ENCODE data around the gene DHX16.

Gene DHX16

DNA sequence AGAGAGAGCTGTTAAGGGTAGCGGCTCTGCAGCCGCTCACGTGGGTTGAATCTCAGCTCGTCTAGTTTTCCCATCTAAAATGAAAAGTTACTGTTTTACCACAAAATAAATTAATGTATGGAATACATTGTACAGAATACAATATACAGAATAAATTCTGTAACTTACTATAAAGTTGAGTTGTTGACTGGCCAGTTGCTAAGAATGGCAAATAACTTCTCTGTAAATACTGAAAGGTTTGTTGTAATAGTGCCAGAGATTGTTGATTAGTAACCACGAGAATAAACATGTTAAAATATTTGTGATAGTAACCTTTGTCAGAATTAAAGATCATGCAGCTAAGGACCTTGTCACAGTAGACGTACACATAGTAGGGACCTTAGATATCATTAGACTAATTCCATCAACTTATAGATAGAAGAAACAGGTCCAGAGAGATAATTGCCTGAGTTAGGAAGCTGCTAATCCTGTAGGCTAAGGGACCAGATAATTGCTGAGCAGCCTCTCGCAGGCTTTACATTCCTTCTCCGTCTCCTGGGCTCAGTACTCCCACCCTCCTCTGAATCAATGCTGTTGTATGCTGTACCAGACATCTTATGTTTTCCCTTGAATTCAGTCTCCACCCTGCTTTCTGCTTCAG, 18.5 kb upstream of the DHX16 start:
- no peak for DNase-seq

DNA sequence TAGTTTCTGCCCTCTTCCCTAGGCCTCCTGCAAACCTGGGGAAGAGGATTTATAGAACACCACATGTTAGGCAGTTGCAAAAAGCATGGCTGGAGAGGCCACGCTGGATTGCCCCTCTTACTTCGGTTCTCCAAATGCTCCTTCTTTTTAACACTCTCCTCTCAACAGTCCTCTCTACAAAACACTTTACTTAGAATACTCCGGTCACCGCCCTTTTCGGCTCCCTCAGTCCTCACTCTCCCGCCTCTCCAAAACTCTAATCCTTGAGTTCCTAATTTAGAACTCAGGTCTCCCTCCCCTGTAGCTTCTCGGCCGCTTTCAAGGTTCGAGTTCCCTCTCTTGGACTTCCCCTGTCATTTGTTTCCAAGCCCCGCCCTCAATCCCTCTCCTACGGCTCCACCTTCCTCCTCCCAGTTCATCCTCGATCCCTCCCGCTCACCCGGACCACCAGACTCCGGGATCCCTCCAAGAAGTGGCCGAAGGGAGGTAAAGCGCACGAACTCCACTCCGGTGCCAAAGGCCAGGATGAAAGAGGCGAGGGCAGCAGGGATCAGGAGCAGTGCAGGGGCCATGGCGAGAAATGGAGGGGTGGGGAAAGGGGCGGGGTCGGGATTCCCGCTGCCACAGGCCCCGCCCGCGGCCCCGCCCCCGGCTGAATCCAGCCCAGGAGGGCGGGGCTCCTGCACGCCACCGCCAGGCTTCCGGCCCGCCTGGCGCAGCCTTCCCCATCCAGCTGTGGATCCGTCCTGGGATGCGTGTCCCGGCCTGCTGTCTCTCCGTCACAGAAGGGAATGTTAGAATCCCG, 17.8 kb upstream of the DHX16 start, which contains the start of gene NRM:
Gene NRM, minus strand, starts transcription at position 582 of the 805 bp plus-strand sequence. Its CDS starts 10 bp downstream, at position 572.
- peak; percentile 52 for DNase-seq

DNA sequence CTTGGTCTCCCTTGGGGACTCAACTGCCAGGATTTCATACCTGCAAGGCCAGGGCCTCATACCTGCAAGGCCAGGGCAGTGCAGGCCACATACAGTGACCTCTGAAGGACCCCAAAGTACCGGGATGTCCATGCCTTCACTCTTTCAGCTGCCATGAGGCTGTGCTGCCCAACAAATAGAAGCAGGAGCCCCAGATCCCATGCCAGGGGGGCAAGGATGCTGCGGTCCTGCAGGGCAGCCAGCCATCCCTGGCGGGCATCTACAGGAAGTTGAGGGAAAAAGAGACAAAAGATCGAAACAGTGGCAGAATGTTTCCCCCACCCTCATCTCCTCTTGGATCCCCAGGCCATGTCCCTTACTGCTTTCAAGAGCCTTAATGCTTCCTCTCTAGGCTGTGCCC, 17.2 kb upstream of the DHX16 start:
- no peak for DNase-seq

DNA sequence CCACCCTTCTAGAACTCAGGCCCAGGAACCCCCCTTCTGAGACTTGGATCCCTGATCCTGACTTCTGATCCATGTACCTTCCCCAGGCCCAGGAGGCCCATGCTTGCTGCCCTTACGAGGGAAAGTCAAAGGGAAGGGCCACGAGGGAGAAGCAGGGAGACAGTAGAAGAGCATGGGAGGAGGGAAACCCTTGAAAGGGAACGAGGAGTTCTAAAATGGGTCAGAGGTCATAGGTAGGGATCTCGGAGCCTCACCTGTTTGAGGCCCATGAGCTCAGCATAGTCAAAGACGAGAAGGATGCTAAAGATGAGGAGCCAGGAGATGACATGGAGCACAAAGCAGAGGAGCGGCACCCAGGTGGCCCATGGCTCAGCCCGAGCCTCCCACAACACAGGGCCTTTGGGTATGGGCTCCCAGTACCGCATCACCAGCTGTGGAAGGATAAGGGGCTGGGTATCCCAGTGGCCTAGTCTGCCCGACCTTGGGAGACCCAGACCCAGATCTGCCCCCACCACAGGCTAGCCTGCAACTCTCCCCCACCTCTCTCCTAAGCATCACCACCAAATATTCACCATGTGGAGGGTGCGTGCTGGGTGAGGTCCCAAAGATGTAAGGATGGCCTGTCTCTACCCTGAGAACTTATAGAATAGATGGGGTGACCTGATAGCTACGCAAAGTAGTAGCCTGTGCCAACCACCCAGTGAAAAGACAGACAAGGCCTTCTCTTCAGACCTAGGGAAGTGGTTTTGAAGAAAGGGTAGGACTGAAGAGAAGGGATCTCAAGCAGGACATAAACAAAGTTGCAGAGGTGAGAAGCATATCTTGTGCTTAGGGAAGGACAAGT, 16.4 kb upstream of the DHX16 start:
- no peak for DNase-seq

DNA sequence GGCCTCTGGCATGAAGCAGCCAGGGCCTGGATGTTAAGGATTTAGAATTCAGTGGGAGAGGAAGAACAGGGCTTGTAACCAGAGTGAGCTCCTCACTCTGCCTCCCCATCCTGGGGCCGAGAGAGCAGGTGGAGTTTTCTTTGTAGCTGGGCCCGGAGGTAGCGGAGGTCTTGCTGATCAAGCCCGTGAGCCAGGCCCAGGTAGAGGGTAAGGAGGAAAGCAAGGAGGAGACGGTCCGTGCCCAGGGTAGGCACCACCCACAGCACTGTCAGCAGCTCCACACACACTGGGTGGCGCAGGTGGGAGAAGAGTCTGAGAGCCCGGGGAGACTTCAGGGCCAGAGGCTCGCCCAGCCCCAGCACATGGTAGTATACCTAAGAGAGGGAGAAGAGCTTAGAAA, 15.8 kb upstream of the DHX16 start:
- DNase-seq = no peak

DNA sequence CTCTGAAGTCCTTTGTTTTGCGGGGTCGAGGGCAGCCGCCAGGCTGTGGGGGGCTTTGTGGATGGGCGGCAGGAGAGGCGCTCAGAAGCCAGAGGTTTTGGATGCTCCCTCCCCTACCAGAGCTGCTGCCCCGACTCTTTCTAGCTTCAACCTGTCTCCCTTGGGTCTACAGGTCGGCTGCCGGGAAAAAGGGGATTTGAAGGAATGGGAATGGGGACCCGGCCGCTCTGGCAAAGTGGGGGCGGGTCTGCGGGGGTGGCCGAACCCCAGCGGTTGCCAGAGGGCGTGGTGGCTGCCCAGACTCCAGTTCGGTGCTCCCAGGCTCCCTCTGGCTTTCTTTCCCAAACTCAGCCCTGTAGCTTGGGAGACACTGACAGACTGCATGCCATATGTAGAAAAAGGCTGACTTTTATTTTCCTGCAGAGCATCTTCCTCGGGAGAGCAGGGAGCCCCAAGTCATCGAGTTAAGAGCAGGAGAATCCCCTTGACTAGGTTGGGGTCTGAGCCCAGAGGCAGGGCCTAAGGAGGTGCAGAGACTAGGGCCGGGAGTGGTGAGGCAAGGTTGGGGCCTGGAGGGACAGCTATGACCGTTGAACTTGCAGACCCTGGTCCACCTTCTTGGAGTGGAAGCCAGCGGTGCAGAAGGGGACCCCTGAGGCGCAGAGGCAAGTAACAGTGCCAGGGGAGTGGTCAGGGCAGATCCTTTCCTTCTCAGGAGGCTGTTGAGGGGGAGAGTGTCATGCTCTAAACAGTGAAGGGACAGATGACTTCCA, 15.0 kb upstream of the DHX16 start:
- no peak for DNase-seq

DNA sequence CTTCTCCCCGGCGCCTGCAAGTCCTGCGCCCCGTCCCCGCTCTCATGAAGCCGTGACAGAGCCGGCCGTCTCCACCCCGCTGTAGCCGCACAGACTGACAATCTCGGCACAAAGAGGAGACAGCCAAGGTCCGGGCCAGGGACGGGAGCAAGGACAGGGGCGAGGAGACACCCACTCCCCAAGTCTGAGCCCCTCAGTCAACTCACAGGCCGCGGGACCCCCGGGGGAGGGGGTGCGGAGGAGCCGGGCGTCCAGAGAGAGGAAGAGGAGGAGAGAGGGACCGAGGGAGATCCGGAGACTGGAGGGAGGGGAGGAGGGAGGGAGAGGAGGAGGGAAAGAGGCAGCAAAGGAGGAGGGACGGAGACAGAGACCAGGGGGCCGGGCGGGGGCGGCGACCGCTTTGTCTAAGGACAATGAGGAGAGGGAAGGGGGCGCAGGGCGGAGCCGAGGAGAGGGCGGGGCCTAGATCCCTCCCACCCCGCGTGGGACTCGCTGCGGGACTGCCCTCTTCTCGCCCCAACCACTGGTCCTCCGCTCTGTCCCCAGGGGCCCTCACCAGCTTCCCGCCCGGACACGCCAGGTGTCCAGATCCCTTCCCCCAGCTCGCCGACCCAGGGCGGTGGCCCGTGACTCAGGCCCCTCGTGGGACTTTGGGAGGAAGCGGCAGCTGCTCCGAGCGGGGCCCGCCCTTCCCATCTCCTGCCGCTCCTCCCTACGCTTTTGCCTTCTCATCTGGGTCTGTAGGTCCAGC, 14.3 kb upstream of the DHX16 start:
- DNase-seq = peak; percentile 63

DNA sequence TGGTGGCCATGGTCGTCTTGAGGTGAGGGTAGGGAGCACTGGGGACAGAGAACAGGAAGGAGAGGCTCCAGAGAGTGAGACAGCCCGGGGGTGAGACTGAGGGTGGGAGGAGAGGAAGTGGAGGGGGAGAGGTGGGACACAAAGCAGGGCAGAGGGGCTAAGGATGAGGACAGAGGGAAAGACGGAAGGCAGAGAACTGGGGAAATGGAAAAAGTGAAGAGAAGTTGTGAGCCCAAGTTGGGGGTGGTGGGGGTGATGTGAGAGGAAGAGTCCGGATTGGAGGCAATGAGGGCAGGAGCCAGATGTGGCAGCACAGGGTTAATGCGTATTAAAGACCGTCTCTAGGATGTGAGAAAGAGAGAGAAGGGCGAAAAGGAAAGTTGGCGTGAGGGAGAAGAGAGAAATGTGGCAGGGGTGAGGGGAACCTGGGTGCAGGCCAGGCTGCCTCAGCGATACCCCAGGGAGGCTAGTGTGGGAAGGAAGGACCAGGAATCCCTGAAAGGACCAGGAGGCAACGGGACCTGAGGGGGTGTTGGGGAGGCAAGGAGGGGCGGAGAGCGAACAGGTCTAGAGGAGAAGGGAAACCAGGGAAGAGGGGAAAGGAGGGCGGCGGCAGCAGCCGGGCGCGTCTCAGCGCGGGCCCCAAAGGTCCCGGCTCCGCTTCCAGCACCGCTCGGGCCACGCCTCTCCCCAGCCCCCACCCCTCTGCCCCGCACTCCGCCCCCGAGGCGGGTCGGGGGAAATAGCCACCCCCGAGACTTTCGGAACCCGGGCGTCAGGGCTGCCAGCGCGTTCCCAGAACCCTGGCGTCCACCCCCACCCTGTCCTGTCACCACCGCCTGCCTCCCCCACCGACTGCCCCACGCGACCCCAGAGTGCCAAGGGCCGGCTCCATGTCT, 13.5 kb upstream of the DHX16 start, which contains the start of gene PPP1R18:
Gene PPP1R18, minus strand, starts transcription at position 637 of the 899 bp plus-strand sequence. Its CDS starts 627 bp downstream, at position 10.
- DNase-seq = peak; percentile 77

GRCh38 chr6:30685157-30686008, 12.6 kb upstream of the DHX16 start:
- peak; percentile 11 for DNase-seq

GRCh38 chr6:30684386-30685156, 11.8 kb upstream of the DHX16 start:
- peak; percentile 55 for DNase-seq

GRCh38 chr6:30683980-30684338, 11.2 kb upstream of the DHX16 start:
- no peak for DNase-seq

DNA sequence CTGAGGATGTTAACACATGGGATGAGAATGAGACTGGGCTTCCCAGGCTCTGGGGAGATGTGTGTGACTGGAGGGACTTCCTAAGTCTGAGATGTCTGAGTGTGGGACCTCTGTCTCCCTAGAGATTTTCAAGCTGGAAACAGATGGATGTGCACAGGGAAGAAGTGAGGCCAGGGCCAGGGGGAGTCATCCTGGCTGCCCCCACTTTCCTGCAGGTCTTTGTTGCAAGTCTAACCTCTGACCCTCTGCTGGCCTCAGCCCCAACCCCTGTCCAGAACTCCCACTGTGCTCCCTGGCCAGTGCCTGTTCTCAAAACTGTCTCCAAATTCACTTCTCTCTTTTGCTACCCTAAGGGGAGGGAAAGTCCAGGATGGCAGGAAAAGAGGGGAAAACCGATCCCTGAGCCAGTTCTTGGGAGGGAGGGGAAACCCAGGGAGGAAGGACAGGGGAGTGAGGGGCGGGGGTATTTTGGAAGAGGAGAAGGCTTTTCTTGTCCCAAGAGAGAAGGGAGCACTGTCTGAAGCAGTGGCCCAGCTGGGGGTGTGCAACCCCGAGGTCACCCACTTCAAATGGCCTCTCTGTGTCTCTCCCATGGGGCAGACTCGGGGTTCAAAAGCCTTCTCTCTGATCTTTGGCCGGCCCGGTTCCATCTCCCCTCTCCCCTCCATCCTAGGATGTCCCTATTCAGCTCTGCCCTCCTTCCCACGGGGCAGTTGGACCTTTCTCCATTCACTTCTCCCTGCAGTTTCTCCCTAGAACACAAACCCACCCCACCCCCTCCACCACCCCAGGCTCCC, 10.6 kb upstream of the DHX16 start:
- DNase-seq = no peak

DNA sequence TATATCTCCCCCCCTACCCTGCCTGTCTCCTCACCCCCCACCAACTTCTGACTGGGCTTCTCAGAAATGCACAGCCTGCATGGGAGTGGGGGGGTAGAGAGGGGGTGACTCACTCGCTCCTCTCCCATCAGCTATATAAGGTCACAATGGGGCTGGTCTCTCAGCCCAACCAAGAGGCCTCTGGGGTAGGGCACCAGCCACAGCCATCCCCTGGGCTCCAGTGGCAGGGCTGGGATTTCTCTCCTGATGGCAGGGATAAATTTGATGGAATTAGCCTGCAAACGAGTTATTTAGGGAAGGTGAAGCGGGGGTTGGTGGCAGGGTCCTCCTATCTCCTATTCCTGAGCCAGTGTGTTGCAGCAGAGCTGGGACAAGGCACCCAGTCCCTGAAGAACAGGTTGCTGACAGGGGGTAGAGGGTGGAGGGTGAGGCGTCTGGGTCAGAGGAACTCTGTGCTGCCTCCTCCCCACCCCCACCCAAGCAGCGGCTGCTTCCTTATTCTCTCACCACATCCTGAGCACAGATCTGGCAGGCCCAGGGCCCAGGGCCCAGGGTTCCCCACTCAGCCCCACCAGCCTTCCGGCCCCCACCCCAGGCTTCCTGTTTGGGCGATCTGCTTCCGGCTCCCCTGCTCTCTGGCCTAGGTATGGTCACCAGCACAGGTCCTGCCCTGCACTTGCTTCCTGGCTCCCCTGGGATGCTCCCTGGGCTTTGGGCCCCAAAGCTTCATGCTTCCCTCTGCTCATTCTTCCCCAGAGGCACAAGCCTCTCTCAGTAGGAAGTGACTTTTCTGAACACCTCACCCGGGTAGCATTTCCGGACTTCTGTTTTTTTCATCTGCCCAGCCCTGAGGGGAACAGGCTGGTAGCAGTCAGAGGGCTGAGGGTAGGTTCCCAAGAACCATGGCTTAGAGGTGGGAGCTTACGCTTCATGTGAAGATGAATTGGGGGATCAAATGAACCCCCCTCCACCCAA, 9.6 kb upstream of the DHX16 start:
- DNase-seq = peak; percentile 93

- no peak for DNase-seq
These were observed 8.9 kb upstream of the DHX16 start for GRCh38 chr6:30681766-30682142.

DNA sequence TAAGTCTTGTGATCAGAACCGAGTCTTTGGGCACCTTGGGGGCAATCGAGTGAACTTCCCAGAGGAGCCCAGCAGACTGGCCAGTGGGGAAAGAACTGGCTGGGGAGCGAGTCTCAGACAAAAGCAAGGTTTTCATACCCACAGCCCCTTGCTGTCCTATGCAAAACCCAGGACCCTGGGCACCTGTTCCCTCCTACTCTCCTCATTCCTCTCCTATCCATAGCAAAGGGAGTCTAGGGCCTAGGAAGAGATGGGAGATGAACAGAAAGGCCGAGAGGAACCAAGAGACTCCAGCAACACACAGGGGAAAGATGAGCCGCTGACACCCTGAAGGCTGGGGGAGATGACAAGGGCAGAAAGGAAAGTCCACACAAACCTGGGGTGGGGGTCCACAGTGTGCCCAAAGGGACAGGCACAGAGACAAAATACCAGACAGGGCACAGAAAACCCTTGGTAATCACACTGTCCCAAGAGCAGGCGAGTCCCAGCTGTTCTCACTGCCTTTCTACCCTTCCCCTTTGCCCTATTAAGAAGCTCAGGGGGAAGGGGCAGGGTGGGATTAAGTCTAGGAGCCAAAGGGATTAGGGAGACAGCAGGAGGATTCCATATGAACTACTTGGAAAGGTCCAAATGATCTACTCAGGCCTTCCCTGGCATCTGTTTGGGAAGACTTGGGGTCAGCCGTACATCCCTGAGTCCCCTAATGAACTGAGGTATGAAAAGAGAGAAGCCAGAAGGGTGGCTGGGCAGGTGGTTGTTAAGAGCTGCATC, 7.1 kb upstream of the DHX16 start:
- DNase-seq = no peak

Measured in activated gamma-delta T cell treated with Interleukin-2 at 50 U/mL for 16 hours (primary cell).